ENCODE data around the gene DCD.

- TF ChIP-seq, protein P1, sequence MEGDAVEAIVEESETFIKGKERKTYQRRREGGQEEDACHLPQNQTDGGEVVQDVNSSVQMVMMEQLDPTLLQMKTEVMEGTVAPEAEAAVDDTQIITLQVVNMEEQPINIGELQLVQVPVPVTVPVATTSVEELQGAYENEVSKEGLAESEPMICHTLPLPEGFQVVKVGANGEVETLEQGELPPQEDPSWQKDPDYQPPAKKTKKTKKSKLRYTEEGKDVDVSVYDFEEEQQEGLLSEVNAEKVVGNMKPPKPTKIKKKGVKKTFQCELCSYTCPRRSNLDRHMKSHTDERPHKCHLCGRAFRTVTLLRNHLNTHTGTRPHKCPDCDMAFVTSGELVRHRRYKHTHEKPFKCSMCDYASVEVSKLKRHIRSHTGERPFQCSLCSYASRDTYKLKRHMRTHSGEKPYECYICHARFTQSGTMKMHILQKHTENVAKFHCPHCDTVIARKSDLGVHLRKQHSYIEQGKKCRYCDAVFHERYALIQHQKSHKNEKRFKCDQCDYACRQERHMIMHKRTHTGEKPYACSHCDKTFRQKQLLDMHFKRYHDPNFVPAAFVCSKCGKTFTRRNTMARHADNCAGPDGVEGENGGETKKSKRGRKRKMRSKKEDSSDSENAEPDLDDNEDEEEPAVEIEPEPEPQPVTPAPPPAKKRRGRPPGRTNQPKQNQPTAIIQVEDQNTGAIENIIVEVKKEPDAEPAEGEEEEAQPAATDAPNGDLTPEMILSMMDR (IDR thresholded peaks at IDR 0.05), result no peak
- no peak for TF ChIP-seq POLR2A (IDR thresholded peaks at IDR 0.05)
These were observed 19.8 kb downstream of the DCD start for GRCh38 chr12:54628186-54628846.

Measured in uterus (tissue), 2 donors.